ENCODE data around the gene ENOX1.

- TF ChIP-seq MAX (IDR thresholded peaks at IDR 0.05) = no peak
- TF ChIP-seq ASH2L (IDR thresholded peaks at IDR 0.05; ENCODE audit: low read length) = no peak
- TF ChIP-seq CTCF (IDR thresholded peaks at IDR 0.05; ENCODE audit: control extremely low read depth in 1 of 3, insufficient read depth in 1 of 3, low read depth in 1 of 3, low read length in 3 of 3) = no peak
- TF ChIP-seq POLR2AphosphoS5 (IDR thresholded peaks at IDR 0.05; ENCODE audit: low read depth, low read length) = no peak
- TF ChIP-seq EP300 (IDR thresholded peaks at IDR 0.05; ENCODE audit: borderline replicate concordance in 1 of 2, low read depth in 2 of 2, low read length in 2 of 2) = no peak
- no peak for TF ChIP-seq CHD2 (IDR thresholded peaks at IDR 0.05; ENCODE audit: low read length)
Observed at GRCh38 chr13:43487885-43488284, 298.9 kb downstream of the ENOX1 start.

Measured in H1 (cell line).